Astrocyte (in vitro differentiated cells and primary cell): ENCODE measurements around the gene CCDC117.

Experiments
- CTCF ChIP-seq: IDR thresholded peaks from 2 replicates; pipeline ENCODE4 v1.5.1; 2011; ENCODE audit warnings: low read depth, mild to moderate bottlenecking, inconsistent platforms, low read length, moderate library complexity; ENCODE audit not compliant: insufficient read depth
- EZH2 ChIP-seq: IDR thresholded peaks from 2 replicates; pipeline ENCODE4 v1.6.1; 2012; ENCODE audit warnings: mild to moderate bottlenecking, low read length, inconsistent platforms; ENCODE audit not compliant: insufficient read depth

- TF ChIP-seq CTCF = no peak
- TF ChIP-seq EZH2 = no peak
Observed at GRCh38 chr22:28791124-28791523, 18.6 kb downstream of the CCDC117 start.
